Colonic mucosa (tissue), 4 donors: ENCODE data around the gene ATP4A. TPM values are rescaled to one million over a fixed set of nuclear protein-coding genes. Genes with fewer than 3 reads are reported as not detected.

Source experiments
- DNase-seq: peaks from one replicate; pipeline ENCODE4 v3.0.0-alpha.2; 2020
- H3K27ac ChIP-seq: fragments of 200-600 bp; one replicate; pipeline ENCODE4 v1.8.0; 2021
- H3K27me3 ChIP-seq: fragments of 200-600 bp; one replicate; pipeline ENCODE4 v1.8.0; 2021
- H3K36me3 ChIP-seq: fragments of 200-600 bp; one replicate; pipeline ENCODE4 v1.8.0; 2021
- H3K4me1 ChIP-seq: fragments of 200-600 bp; one replicate; pipeline ENCODE4 v1.8.0; 2021; ENCODE audit warnings: mild to moderate bottlenecking
- H3K4me3 ChIP-seq: fragments of 200-600 bp; one replicate; pipeline ENCODE4 v1.8.0; 2021
- H3K9ac ChIP-seq, 2 donors: one replicate each; pipeline ENCODE4 v1.7.0; 2013; ENCODE audit warnings: control low read depth in 2 of 2, low read depth in 2 of 2, low read length in 2 of 2
- H3K9me3 ChIP-seq: fragments of 200-600 bp; one replicate; pipeline ENCODE4 v1.8.0; 2021
- CTCF ChIP-seq: fragments of 200-600 bp; IDR thresholded peaks from one replicate; pipeline ENCODE4 v1.8.0; 2022; ENCODE audit warnings: antibody characterized with exemption, mild to moderate bottlenecking
- intact Hi-C: fragments of 100-400 bp; cut with DNase I; formaldehyde crosslinking; loops from one replicate; pipeline ENCODE4 v1.14.1; 2022
- total RNA-seq, 2 donors: library from RNA; stranded (reverse); fragmentation: NEBNext Ultra II Directional in 1 of 2; extraction: Animal tissue kit (Norgen Biotek cat#: 25700) in 1 of 2; gene quantifications; one replicate each; pipeline ENCODE4 v1.2.1, GENCODE V29; 2021
- donor health status: healthy.
- donor health status: DM: no; HTN: no; CAD: no.
- donor health status: DM: no; HTN: no; CAD: no.

The ATP4A gene
- total RNA-seq, 2 donors from 2014 or later, result not detected

GRCh38 chr19:35514282-35514809 is 49.1 kb downstream of the ATP4A start:
- H3K9me3 ChIP-seq, result no peaks in the 10 kb centered on the region
- no peak for TF ChIP-seq CTCF
- intact Hi-C loops, result no loop called here
- no peaks in the 10 kb centered on the region for H3K27me3 ChIP-seq
- H3K27ac ChIP-seq, result no peak overlapping the region
- no peaks in the 10 kb centered on the region for H3K36me3 ChIP-seq
- H3K4me1 ChIP-seq, result no peaks in the 10 kb centered on the region
- H3K9ac ChIP-seq, result peak overlapping the region in 1 of 2 donors; percentile 2
- no peak overlapping the region for H3K4me3 ChIP-seq
- no peak for DNase-seq

GRCh38 chr19:35513628-35514281 is 49.7 kb downstream of the ATP4A start, which contains the start of gene DMKN:
Gene DMKN, minus strand, starts transcription at chr19:35513649. Its CDS starts 174 bp downstream, at chr19:35513475.
- Histone ChIP-seq H3K27ac (no peak within 1 kb of the TSS), H3K9ac (peak within 1 kb of the TSS in 1 of 2 donors; percentile 2), H3K4me1 (no peaks in the 10 kb centered on the region), H3K36me3 (no peaks in the 10 kb centered on the region), H3K9me3 (no peaks in the 10 kb centered on the region), H3K27me3 (no peaks in the 10 kb centered on the region), H3K4me3 (no peak within 1 kb of the TSS)
- no peak for TF ChIP-seq CTCF
- intact Hi-C loops, result no loop called here
- no peak for DNase-seq

- Histone ChIP-seq H3K27ac (no peak overlapping the region), H3K9ac (no peak overlapping the region), H3K9me3 (no peaks in the 10 kb centered on the region), H3K27me3 (no peaks in the 10 kb centered on the region), H3K36me3 (no peaks in the 10 kb centered on the region), H3K4me1 (no peaks in the 10 kb centered on the region), H3K4me3 (no peak overlapping the region)
- TF ChIP-seq CTCF, result no peak
- intact Hi-C loops, result no loop called here
- no peak for DNase-seq
These were observed 50.4 kb downstream of the ATP4A start for GRCh38 chr19:35512831-35513627.

- Histone ChIP-seq H3K27ac (no peak overlapping the region), H3K36me3 (no peaks in the 10 kb centered on the region), H3K9me3 (no peaks in the 10 kb centered on the region), H3K4me1 (no peaks in the 10 kb centered on the region), H3K27me3 (no peaks in the 10 kb centered on the region), H3K4me3 (no peak overlapping the region), H3K9ac (no peak overlapping the region)
- no peak for DNase-seq
- no peak for TF ChIP-seq CTCF
- intact Hi-C loops, result loop anchor here (2.0 kb wide), 1 partner anchor 77 kb away; no protein-coding TSS in a partner anchor
These were observed 52.1 kb downstream of the ATP4A start for GRCh38 chr19:35511337-35511736.

GRCh38 chr19:35510626-35510964 is 52.9 kb downstream of the ATP4A start:
- H3K36me3 ChIP-seq, result no peaks in the 10 kb centered on the region
- no peak overlapping the region for H3K27ac ChIP-seq
- H3K4me1 ChIP-seq, result no peaks in the 10 kb centered on the region
- DNase-seq, result no peak
- no peak overlapping the region for H3K9ac ChIP-seq
- no peak for TF ChIP-seq CTCF
- intact Hi-C loops, result loop anchor here (2.0 kb wide), 1 partner anchor 78 kb away; no protein-coding TSS in a partner anchor
- no peaks in the 10 kb centered on the region for H3K27me3 ChIP-seq
- no peaks in the 10 kb centered on the region for H3K9me3 ChIP-seq
- no peak overlapping the region for H3K4me3 ChIP-seq
